Uterus (tissue), 2 donors: ENCODE data around the gene FXYD4.

Experiments used
- POLR2A ChIP-seq, 2 donors: fragments of 450-650 bp; IDR thresholded peaks; one replicate each; pipeline ENCODE4 v1.6.1; 2016; ENCODE audit warnings: antibody characterized with exemption in 2 of 2, mild to moderate bottlenecking in 1 of 2, moderate library complexity in 1 of 2
- TF ChIP-seq, protein P1 (sequence below), 4 experiments: fragments of 200-600 bp in 2 of 4; fragments of 450-650 bp in 2 of 4; sonication (generic) in 2 of 4; IDR thresholded peaks; one replicate each; pipeline ENCODE4 v1.5.1; 2016 to 2019; ENCODE audit warnings: antibody characterized with exemption in 4 of 4, mild to moderate bottlenecking in 2 of 4, moderate library complexity in 1 of 4

GRCh38 chr10:43385412-43386004 lies 14.1 kb downstream of the FXYD4 start:
- no peak for TF ChIP-seq POLR2A (IDR thresholded peaks at IDR 0.05)
- TF ChIP-seq, protein P1, sequence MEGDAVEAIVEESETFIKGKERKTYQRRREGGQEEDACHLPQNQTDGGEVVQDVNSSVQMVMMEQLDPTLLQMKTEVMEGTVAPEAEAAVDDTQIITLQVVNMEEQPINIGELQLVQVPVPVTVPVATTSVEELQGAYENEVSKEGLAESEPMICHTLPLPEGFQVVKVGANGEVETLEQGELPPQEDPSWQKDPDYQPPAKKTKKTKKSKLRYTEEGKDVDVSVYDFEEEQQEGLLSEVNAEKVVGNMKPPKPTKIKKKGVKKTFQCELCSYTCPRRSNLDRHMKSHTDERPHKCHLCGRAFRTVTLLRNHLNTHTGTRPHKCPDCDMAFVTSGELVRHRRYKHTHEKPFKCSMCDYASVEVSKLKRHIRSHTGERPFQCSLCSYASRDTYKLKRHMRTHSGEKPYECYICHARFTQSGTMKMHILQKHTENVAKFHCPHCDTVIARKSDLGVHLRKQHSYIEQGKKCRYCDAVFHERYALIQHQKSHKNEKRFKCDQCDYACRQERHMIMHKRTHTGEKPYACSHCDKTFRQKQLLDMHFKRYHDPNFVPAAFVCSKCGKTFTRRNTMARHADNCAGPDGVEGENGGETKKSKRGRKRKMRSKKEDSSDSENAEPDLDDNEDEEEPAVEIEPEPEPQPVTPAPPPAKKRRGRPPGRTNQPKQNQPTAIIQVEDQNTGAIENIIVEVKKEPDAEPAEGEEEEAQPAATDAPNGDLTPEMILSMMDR (IDR thresholded peaks at IDR 0.05) = no peak
